Measurements from ENCODE around the gene LAMP5. TPM values are rescaled to one million over a fixed set of nuclear protein-coding genes. Genes with fewer than 3 reads are reported as not detected.

Gene LAMP5
- total RNA-seq (2014; rRNA removed; shearing (Covaris generic)) = not detected in 2 replicates

GRCh38 chr20:9514461-9515213 is at the start of gene LAMP5:
LAMP5 (plus strand) TSS chr20:9514590; CDS start chr20:9514853, 263 bp downstream.

Data from A375 (cell line).